SW 1271 (cell line): ENCODE data around the gene ELF3.
"Not testable (repeated sequence)": the region's sequence is repeated elsewhere in the genome, so short reads cannot be mapped to it uniquely, and the experiment has no call there.

Experiments
- DNase-seq, 2 experiments: peaks; one replicate each; lab custom pipeline; 2025; lab: John Stamatoyannopoulos, UW

ELF3 gene

GRCh38 chr1:202034683-202035462 is 24.5 kb downstream of the ELF3 start:
- no peak for DNase-seq

- DNase-seq, result no peak
Observed at GRCh38 chr1:202036595-202037387, 26.4 kb downstream of the ELF3 start.

- DNase-seq, result no peak
Observed at GRCh38 chr1:202037706-202038296, 27.4 kb downstream of the ELF3 start.

GRCh38 chr1:202038688-202039346 is 28.4 kb downstream of the ELF3 start:
- no peak for DNase-seq

- no peak for DNase-seq
Observed at GRCh38 chr1:202045705-202046104, 35.3 kb downstream of the ELF3 start.

GRCh38 chr1:202046227-202046626 is 35.8 kb downstream of the ELF3 start:
- no peak for DNase-seq

GRCh38 chr1:202046748-202047708 is 36.6 kb downstream of the ELF3 start:
- DNase-seq, result no peak

- no peak for DNase-seq
Observed at GRCh38 chr1:202047977-202048376, 37.6 kb downstream of the ELF3 start.

- DNase-seq, result no peak
Observed at GRCh38 chr1:202049129-202049528, 38.7 kb downstream of the ELF3 start.

- DNase-seq, result no peak
Observed at GRCh38 chr1:202054094-202054493, 43.7 kb downstream of the ELF3 start.

- not testable (repeated sequence) for DNase-seq
Observed at GRCh38 chr1:202054673-202055072, 44.3 kb downstream of the ELF3 start.

- no peak for DNase-seq
Observed at GRCh38 chr1:202056644-202057334, 46.4 kb downstream of the ELF3 start.

- DNase-seq, result not testable (repeated sequence)
Observed at GRCh38 chr1:202057335-202057704, 46.9 kb downstream of the ELF3 start.

- DNase-seq, result no peak
Observed at GRCh38 chr1:202058001-202058908, 47.9 kb downstream of the ELF3 start.

GRCh38 chr1:202061055-202061454 is 50.7 kb downstream of the ELF3 start:
- no peak for DNase-seq

GRCh38 chr1:202061787-202062186 is 51.4 kb downstream of the ELF3 start:
- DNase-seq, result not testable (repeated sequence)

- not testable (repeated sequence) for DNase-seq
Observed at GRCh38 chr1:202062636-202063035, 52.2 kb downstream of the ELF3 start.

- no peak for DNase-seq
Observed at GRCh38 chr1:202063093-202063492, 52.7 kb downstream of the ELF3 start.

- not testable (repeated sequence) for DNase-seq
Observed at GRCh38 chr1:202064889-202065312, 54.5 kb downstream of the ELF3 start.
